Measurements from ENCODE around the gene WFDC5. TPM values are rescaled to one million over a fixed set of nuclear protein-coding genes. Genes with fewer than 3 reads are reported as not detected.

The WFDC5 gene
- total and polyA plus RNA-seq, 2 experiments from 2014 or later: not detected

GRCh38 chr20:45077559-45077958, 37.4 kb downstream of the WFDC5 start (continued):
- TF ChIP-seq REST (IDR thresholded peaks at IDR 0.05; ENCODE audit: unreplicated experiment): no peak
- TF ChIP-seq NANOG (IDR thresholded peaks at IDR 0.05; ENCODE audit: borderline replicate concordance): no peak
- no peak for TF ChIP-seq POLR2AphosphoS5 (IDR thresholded peaks at IDR 0.05; ENCODE audit: low read depth)
- no peak for TF ChIP-seq EZH2 (IDR thresholded peaks at IDR 0.05; ENCODE audit: low read depth, unreplicated experiment)
- TF ChIP-seq ETS1 (IDR thresholded peaks at IDR 0.05): no peak
- TF ChIP-seq STAT1 (IDR thresholded peaks at IDR 0.05; ENCODE audit: unreplicated experiment): no peak
- no peak for TF ChIP-seq CREB1 (CRISPR knock-in tag; IDR thresholded peaks at IDR 0.05; ENCODE audit: low read depth)

GRCh38 chr20:45073221-45073620, 41.8 kb downstream of the WFDC5 start:
- H3K4me3 Mint-ChIP-seq: no peak overlapping the region
- no peak overlapping the region for H3K4me2 ChIP-seq
- 0 out of 2 replicates have a peak, but pooled peaks cover 2% of the 10 kb centered on the region for H3K79me2 ChIP-seq (replicated peaks; ENCODE audit: insufficient read depth)
- no peak for TF ChIP-seq ZNF462 (CRISPR knock-in tag; IDR thresholded peaks at IDR 0.05)
- TF ChIP-seq REST (IDR thresholded peaks at IDR 0.05; ENCODE audit: unreplicated experiment): no peak
- TF ChIP-seq POLR2AphosphoS5 (IDR thresholded peaks at IDR 0.05; ENCODE audit: low read depth): no peak

More at GRCh38 chr20:45073221-45073620, 41.8 kb downstream of the WFDC5 start:
- no peaks in the 10 kb centered on the region for H3K27me3 Mint-ChIP-seq (ENCODE audit: insufficient read depth, low read depth, poor library complexity)
- Histone ChIP-seq H3F3A (replicated peaks; ENCODE audit: low read depth) (no peaks in the 10 kb centered on the region), H3K4me3 (no peak overlapping the region), H2AFZ (no peak overlapping the region), H3K27me3 (ENCODE audit: insufficient read depth) (no peaks in the 10 kb centered on the region), H3K9me2 (ENCODE audit: insufficient read depth) (no peaks in the 10 kb centered on the region), H3K4me1 (ENCODE audit: insufficient read depth) (peaks cover 14% of the 10 kb centered on the region), H3K36me3 (ENCODE audit: insufficient read depth) (no peaks in the 10 kb centered on the region), H4K20me1 (replicated peaks; ENCODE audit: insufficient read depth) (peaks cover 9% of the 10 kb centered on the region), H3K27ac (ENCODE audit: low read depth) (no peak overlapping the region)
- DNase-seq (ENCODE audit: low spot score): no peak
- no peaks in the 10 kb centered on the region for H3K9me3 Mint-ChIP-seq
- no peak overlapping the region for H3K27ac Mint-ChIP-seq
- no peak for ATAC-seq
- peaks cover 13% of the 10 kb centered on the region for H3K4me1 Mint-ChIP-seq
- peaks cover 9% of the 10 kb centered on the region for H3K36me3 Mint-ChIP-seq (ENCODE audit: low read depth)
